Measurements from ENCODE around the gene GFOD1. TPM values are rescaled to one million over a fixed set of nuclear protein-coding genes. Genes with fewer than 3 reads are reported as not detected.
A peak's percentile ranks its signal among the peaks of the same experiment; 100 is the strongest.

The GFOD1 gene
- total RNA-seq (10 to 100 TPM in 1 of 2 donors, 1 to 10 TPM in 1; 8.7 to 19.6 TPM), polyA plus RNA-seq (ENCODE audit: insufficient read length in 6 of 6) (1 to 10 TPM; 5.7 to 8.5 (median 7.9) TPM)
- long read RNA-seq, donor 1, full-length matches to known transcripts, result 2 of 2 reads
- long read RNA-seq, donor 1, partial matches to known transcripts, result 0 of 2 reads
- long read RNA-seq, donor 1, other reads (novel, unspliced or antisense), result 0 of 2 reads
- long read RNA-seq, donor 2, full-length matches to known transcripts, result 1 of 8 reads
- long read RNA-seq, donor 2, partial matches to known transcripts, result 7 of 8 reads
- long read RNA-seq, donor 2, other reads (novel, unspliced or antisense), result 0 of 8 reads
- long read RNA-seq, donor 3, result 0 reads
- long read RNA-seq, donor 4, partial matches to known transcripts, result 0 of 1 reads
- long read RNA-seq, donor 4, other reads (novel, unspliced or antisense), result 1 of 1 reads
- long read RNA-seq, donor 5, full-length matches to known transcripts, result 1 of 1 reads
- long read RNA-seq, donor 5, partial matches to known transcripts, result 0 of 1 reads
- long read RNA-seq, donor 5, other reads (novel, unspliced or antisense), result 0 of 1 reads
- long read RNA-seq, donor 6, full-length matches to known transcripts, result 1 of 1 reads
- long read RNA-seq, donor 6, partial matches to known transcripts, result 0 of 1 reads
- long read RNA-seq, donor 6, other reads (novel, unspliced or antisense), result 0 of 1 reads
- long read RNA-seq, donor 7, result 0 reads
- long read RNA-seq, donor 8, result 0 reads
- long read RNA-seq, donor 9, result 0 reads
- long read RNA-seq, donor 10, result 0 reads
- long read RNA-seq, donor 11, full-length matches to known transcripts, result 4 of 4 reads
- long read RNA-seq, donor 11, partial matches to known transcripts, result 0 of 4 reads
- long read RNA-seq, donor 11, other reads (novel, unspliced or antisense), result 0 of 4 reads
- long read RNA-seq, donor 12, result 0 reads

- H3K4me3 ChIP-seq, result peak within 1 kb of the TSS; percentile 75 to 90
- intact Hi-C loops (cut with DNase I), result no loop called here
- ATAC-seq (peak; percentile 94), DNase-seq (peak; percentile 87 to 97 (median 90))
- H3K27ac ChIP-seq, result peak within 1 kb of the TSS; percentile 87 to 88
- no peaks in the 10 kb centered on the region for H3K9me3 ChIP-seq
- TF ChIP-seq CTCF (IDR thresholded peaks at IDR 0.05), result peak in 1 of 2 donors; percentile 24
- H3K36me3 ChIP-seq, result no peaks in the 10 kb centered on the region
- H3K27me3 ChIP-seq, result no peaks in the 10 kb centered on the region
- H3K4me1 ChIP-seq, result peaks cover 3 to 37% of the 10 kb centered on the region in 2 donors
Measured at GRCh38 chr6:13487122-13488014, at the start of gene GFOD1. Gene GFOD1, minus strand, starts transcription at chr6:13487600. Its CDS starts 710 bp downstream, at chr6:13486890.

GRCh38 chr6:13536796-13537526, 49.6 kb upstream of the GFOD1 start:
- no peaks in the 10 kb centered on the region for H3K4me1 ChIP-seq
- H3K27ac ChIP-seq, result no peak overlapping the region
- H3K27me3 ChIP-seq, result no peaks in the 10 kb centered on the region
- no peak overlapping the region for H3K4me3 ChIP-seq
- H3K36me3 ChIP-seq, result no peaks in the 10 kb centered on the region
- intact Hi-C loops (cut with DNase I), result loop anchor here in 1 of 2 donors (5.0 kb wide), 1 partner anchor 200 kb away; no protein-coding TSS in a partner anchor
- no peak for ATAC-seq
- DNase-seq, result no peak
- H3K9me3 ChIP-seq, result no peaks in the 10 kb centered on the region
- no peak for TF ChIP-seq CTCF (IDR thresholded peaks at IDR 0.05)

GRCh38 chr6:13535306-13535705, 47.9 kb upstream of the GFOD1 start:
- no peaks in the 10 kb centered on the region for H3K9me3 ChIP-seq
- DNase-seq (no peak), ATAC-seq (no peak)
- H3K27me3 ChIP-seq, result no peaks in the 10 kb centered on the region
- no peak for TF ChIP-seq CTCF (IDR thresholded peaks at IDR 0.05)
- no peaks in the 10 kb centered on the region for H3K36me3 ChIP-seq
- intact Hi-C loops (cut with DNase I), result loop anchor here in 1 of 2 donors (5.0 kb wide), 1 partner anchor 198 kb away; no protein-coding TSS in a partner anchor
- no peak overlapping the region for H3K27ac ChIP-seq
- H3K4me1 ChIP-seq, result no peaks in the 10 kb centered on the region
- H3K4me3 ChIP-seq, result no peak overlapping the region

GRCh38 chr6:13534536-13534935, 47.1 kb upstream of the GFOD1 start:
- H3K27ac ChIP-seq, result no peak overlapping the region
- no peak overlapping the region for H3K4me3 ChIP-seq
- DNase-seq (no peak), ATAC-seq (no peak)
- no peaks in the 10 kb centered on the region for H3K36me3 ChIP-seq
- intact Hi-C loops (cut with DNase I), result no loop called here
- H3K4me1 ChIP-seq, result no peaks in the 10 kb centered on the region
- TF ChIP-seq CTCF (IDR thresholded peaks at IDR 0.05), result no peak
- H3K9me3 ChIP-seq, result no peaks in the 10 kb centered on the region
- H3K27me3 ChIP-seq, result no peaks in the 10 kb centered on the region
